Aorta (tissue), 5 donors: ENCODE results near the gene NFATC4. TPM values are rescaled to one million over a fixed set of nuclear protein-coding genes. Genes with fewer than 3 reads are reported as not detected.

ENCODE experiments used
- ATAC-seq: fragments of 200-7000 bp; cut with Tn5 transposase; one replicate; pipeline ENCODE4 v1.9.1; 2022; ENCODE audit warnings: moderate library complexity; ENCODE audit not compliant: low FRiP score
- DNase-seq, 2 donors: peaks; one replicate each; pipeline ENCODE4 v3.0.0-alpha.2; 2020
- H3K27ac ChIP-seq, 2 donors: one replicate each; pipeline ENCODE4 v1.5.1; 2013; ENCODE audit warnings: low read length in 2 of 2, mild to moderate bottlenecking in 2 of 2, moderate library complexity in 2 of 2, control low read depth in 1 of 2, inconsistent platforms in 1 of 2, low read depth in 1 of 2
- H3K27me3 ChIP-seq, 2 donors: one replicate each; pipeline ENCODE4 v1.6.1; 2013; ENCODE audit warnings: control low read depth in 1 of 2, low read length in 1 of 2, mild to moderate bottlenecking in 1 of 2, moderate library complexity in 1 of 2; ENCODE audit not compliant: insufficient read depth in 2 of 2, control insufficient read depth in 1 of 2
- H3K36me3 ChIP-seq, 2 donors: one replicate each; pipeline ENCODE4 v1.6.1; 2013; ENCODE audit warnings: control low read depth in 1 of 2, low read length in 1 of 2, mild to moderate bottlenecking in 1 of 2; ENCODE audit not compliant: insufficient read depth in 2 of 2, control insufficient read depth in 1 of 2
- H3K4me1 ChIP-seq, 2 donors: one replicate each; pipeline ENCODE4 v1.6.1; 2013; ENCODE audit warnings: low read length in 2 of 2, control low read depth in 1 of 2, mild to moderate bottlenecking in 1 of 2, moderate library complexity in 1 of 2; ENCODE audit not compliant: insufficient read depth in 2 of 2, control insufficient read depth in 1 of 2
- H3K4me3 ChIP-seq, 2 donors: one replicate each; pipeline ENCODE4 v1.5.1; 2013; ENCODE audit warnings: low read length in 2 of 2, control low read depth in 1 of 2, mild to moderate bottlenecking in 1 of 2
- H3K9me3 ChIP-seq: one replicate; pipeline ENCODE4 v1.6.1; 2013; ENCODE audit warnings: mild to moderate bottlenecking, low read length; ENCODE audit not compliant: control insufficient read depth
- WGBS, 2 donors: extraction: QIAGEN DNeasy Blood & Tissue Kit; methylation state at CpG; one replicate each; pipeline ENCODE4 v1.1.7; 2013; 5-methylcytosine and 5-hydroxymethylcytosine counted together
- intact Hi-C, 2 donors: fragments of 100-400 bp; cut with DNase I; formaldehyde crosslinking; loops; one replicate each; pipeline versions ENCODE4 v1.14.2 to v1.15.0; 2022
- polyA plus RNA-seq, 2 donors: library from polyadenylated mRNA; stranded (reverse); fragments of 200-250 nt; gene quantifications; one replicate each; pipeline ENCODE4 v1.2.3, GENCODE V29; 2013
- total RNA-seq, 2 donors: library from RNA; stranded (reverse); fragmentation: NEBNext Ultra II Directional; extraction: Animal tissue kit (Norgen Biotek cat#: 25700); gene quantifications; one replicate each; pipeline ENCODE4 v1.2.1, GENCODE V29; 2021
- donor health status: healthy with polysubstance abuse.
- donor health status: Bipolar disorder and iron deficiency.
- donor health status: DM: no; HTN: no; CAD: no.
- donor health status: DM: no; HTN: no; CAD: no.
- donor health status: DM: yes; HTN: yes; CAD: no.

The NFATC4 gene
- total and polyA plus RNA-seq, 4 donors: 23.0 to 572 (median 103) TPM

DNA sequence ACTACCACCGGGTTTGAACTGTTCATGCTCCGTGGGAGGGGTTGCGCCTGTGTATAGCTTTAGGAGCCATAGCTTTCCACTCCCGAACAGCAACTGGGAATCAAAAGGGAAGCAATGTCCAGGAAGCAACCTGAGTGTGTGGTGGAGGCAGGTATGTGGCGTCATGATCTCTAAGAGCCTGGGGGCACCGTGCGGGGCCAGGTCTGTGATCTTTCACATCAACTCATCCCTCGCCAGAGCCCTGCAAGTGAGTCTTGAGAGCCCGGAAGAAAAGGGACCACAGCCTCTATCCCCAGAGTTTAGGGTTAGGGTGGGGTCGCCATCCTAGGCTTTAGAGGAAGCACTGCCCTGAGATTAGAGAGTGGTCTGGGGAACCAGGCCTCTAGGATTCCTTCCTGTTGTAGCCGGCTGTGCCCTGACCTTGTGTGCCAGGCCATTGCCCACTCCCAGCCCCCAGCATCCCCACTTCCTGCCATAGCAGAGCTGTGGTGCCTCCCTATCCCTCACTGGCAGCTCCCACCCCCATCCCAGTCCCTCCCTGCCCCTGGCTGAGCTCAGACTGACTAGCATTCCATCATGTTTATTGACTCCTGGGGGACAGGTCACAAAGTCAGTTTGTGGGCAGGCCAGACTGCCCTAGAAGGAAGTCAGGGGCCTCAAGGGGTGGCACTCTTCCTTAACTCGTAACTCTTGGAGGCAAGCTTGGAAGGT, 32.4 kb upstream of the NFATC4 start:
- H3K4me3 ChIP-seq: no peak overlapping the region
- no peaks in the 10 kb centered on the region for H3K4me1 ChIP-seq
- intact Hi-C loops: no loop called here
- 82 to 90% methylated on average over 12 of the region's 12 CpGs for WGBS, 2 donors
- no peaks in the 10 kb centered on the region for H3K27me3 ChIP-seq
- H3K27ac ChIP-seq: no peak overlapping the region
- DNase-seq: peak in 1 of 2 donors; percentile 61
- H3K9me3 ChIP-seq: no peaks in the 10 kb centered on the region
- no peaks in the 10 kb centered on the region for H3K36me3 ChIP-seq
- no peak for ATAC-seq

GRCh38 chr14:24337144-24337823, 30.7 kb upstream of the NFATC4 start:
- H3K27me3 ChIP-seq: no peaks in the 10 kb centered on the region
- H3K36me3 ChIP-seq: no peaks in the 10 kb centered on the region
- DNase-seq (no peak), ATAC-seq (no peak)
- no peak overlapping the region for H3K27ac ChIP-seq
- H3K9me3 ChIP-seq: no peaks in the 10 kb centered on the region
- WGBS, 2 donors: 89 to 95% methylated on average over 7 of the region's 7 CpGs
- H3K4me1 ChIP-seq: no peaks in the 10 kb centered on the region
- intact Hi-C loops: no loop called here
- no peak overlapping the region for H3K4me3 ChIP-seq

DNA sequence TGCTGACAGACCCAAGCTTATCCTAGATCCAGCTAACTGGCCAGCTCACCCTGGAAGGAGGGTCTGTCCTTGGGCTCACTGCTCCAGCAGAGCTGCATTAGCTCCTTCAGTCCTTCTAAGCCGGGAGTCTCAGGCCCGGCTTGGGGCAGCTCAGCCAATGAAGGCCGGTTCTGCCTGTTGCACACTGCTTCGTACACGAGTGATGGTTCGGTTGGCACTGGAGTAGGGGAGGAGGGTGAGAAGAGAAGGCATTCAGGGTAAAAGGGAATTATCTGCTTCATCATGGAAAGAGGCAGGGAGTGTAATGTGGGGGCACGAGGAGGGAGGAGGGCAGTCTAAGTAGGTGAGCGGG, 30.2 kb upstream of the NFATC4 start:
- no peak overlapping the region for H3K4me3 ChIP-seq
- no peaks in the 10 kb centered on the region for H3K9me3 ChIP-seq
- no peak overlapping the region for H3K27ac ChIP-seq
- no peaks in the 10 kb centered on the region for H3K27me3 ChIP-seq
- no peaks in the 10 kb centered on the region for H3K4me1 ChIP-seq
- DNase-seq (no peak), ATAC-seq (no peak)
- intact Hi-C loops: no loop called here
- no peaks in the 10 kb centered on the region for H3K36me3 ChIP-seq
- WGBS, 2 donors: 91 to 94% methylated on average over 8 of the region's 8 CpGs

DNA sequence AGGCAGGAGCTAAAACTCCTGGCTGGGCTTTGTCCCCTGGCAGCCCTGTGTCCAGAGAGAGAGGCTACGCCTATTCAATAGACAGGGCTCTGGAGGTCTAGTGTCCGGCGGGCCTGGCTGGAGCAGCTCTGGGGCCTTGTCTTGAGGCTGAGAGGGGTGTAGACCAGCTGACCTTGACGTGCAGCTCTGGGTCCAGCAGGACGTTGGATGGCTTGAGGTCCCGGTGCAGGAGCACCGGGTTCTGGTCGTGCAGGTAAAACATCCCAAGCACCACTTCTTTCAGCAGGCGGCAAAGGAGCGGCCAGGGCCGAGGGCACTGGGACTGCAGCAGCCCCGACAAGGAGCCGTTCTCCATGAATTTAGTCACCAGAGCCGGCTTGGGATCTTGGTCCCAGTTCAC, 29.1 kb upstream of the NFATC4 start:
- no peaks in the 10 kb centered on the region for H3K9me3 ChIP-seq
- no peaks in the 10 kb centered on the region for H3K4me1 ChIP-seq
- DNase-seq: no peak
- no peak for ATAC-seq
- 88 to 91% methylated on average over 14 of the region's 14 CpGs for WGBS, 2 donors
- no peaks in the 10 kb centered on the region for H3K27me3 ChIP-seq
- intact Hi-C loops: no loop called here
- H3K4me3 ChIP-seq: no peak overlapping the region
- H3K27ac ChIP-seq: no peak overlapping the region
- no peaks in the 10 kb centered on the region for H3K36me3 ChIP-seq

DNA sequence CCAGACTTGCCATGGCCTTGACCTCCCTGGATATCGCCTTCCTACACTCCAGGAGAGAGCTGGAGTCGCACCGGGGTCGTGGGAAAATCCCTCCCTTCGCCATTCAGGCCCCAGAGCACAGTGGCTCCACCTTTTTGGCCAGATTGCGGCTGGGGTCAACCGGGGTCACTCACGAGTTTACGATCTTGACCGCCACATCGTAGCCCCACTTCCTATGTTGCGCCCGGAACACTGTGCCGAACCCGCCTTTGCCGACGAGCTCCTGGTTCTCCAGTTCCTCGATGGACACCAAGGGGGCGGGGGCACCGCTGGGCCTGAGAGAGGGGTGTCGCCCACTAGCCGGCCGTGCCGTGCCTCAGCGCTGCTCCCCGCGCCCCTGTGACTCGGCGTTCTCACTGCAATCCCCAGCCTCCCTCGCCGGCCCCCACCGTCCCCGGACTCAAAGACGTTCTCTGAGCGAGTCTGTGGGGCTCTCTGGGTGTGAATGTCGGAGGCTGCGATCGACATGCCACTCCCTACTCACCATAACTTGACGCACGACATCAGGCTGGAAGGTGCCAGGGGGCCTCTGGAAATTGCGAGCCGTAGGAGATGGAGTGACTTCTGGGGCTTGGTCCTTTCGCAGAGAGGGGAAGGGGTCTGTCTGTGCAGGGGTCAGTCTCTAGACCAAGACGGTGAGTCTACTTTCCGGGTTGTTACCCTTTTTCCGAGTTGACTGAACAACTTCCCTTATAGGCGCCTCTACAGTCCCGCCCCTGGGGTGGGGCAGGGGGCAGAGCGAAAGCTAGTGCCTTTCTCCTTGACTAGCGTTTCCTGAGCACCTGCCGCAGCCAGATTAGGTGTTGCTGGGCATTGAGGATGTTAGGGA, 28.5 kb upstream of the NFATC4 start, which contains the start of gene RIPK3:
RIPK3 (minus strand) TSS at position 708 of the 868 bp plus-strand sequence; CDS start at position 543, 165 bp downstream.
- H3K27me3 ChIP-seq: no peaks in the 10 kb centered on the region

GRCh38 chr14:24340606-24341005, 27.4 kb upstream of the NFATC4 start:
- 97 to 100% methylated on average over 1 of the region's 1 CpG for WGBS, 2 donors
- no peaks in the 10 kb centered on the region for H3K9me3 ChIP-seq
- ATAC-seq (no peak), DNase-seq (no peak)
- no peaks in the 10 kb centered on the region for H3K36me3 ChIP-seq
- H3K27me3 ChIP-seq: no peaks in the 10 kb centered on the region
- H3K27ac ChIP-seq: no peak overlapping the region
- H3K4me1 ChIP-seq: no peaks in the 10 kb centered on the region
- intact Hi-C loops: no loop called here
- H3K4me3 ChIP-seq: no peak overlapping the region

More for the DNA sequence above, 28.5 kb upstream of the NFATC4 start, which contains the start of gene RIPK3:
- intact Hi-C loops: no loop called here
- Histone ChIP-seq H3K36me3 (no peaks in the 10 kb centered on the region), H3K4me1 (no peaks in the 10 kb centered on the region), H3K27ac (no peak within 1 kb of the TSS), H3K4me3 (no peak within 1 kb of the TSS), H3K9me3 (no peaks in the 10 kb centered on the region)
- ATAC-seq: peak; percentile 54
- DNase-seq: peak; percentile 66 to 81
- WGBS, 2 donors: 22 to 23% methylated on average over 51 of the region's 51 CpGs

DNA sequence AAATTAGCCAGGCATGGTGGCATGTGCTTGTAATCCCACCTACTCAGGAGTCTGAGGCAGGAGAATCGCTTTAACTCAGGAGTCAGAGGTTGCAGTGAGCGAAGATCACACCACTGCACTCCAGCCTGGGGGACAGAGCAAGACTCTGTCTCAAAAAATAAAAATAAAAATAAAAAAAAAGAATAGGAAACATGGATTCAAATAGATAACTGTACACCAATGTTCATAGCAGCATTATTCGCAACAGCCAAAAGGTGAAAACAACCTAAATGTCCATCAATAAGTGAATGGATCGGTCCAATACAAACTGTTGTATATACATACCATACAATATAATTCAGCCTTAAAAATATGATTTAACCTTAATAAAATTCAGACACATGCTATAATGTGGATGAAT, 25.1 kb upstream of the NFATC4 start:
- Histone ChIP-seq H3K4me1 (no peaks in the 10 kb centered on the region), H3K36me3 (no peaks in the 10 kb centered on the region), H3K9me3 (no peaks in the 10 kb centered on the region), H3K27me3 (no peaks in the 10 kb centered on the region), H3K27ac (no peak overlapping the region), H3K4me3 (no peak overlapping the region)
- 96 to 97% methylated on average over 4 of the region's 4 CpGs for WGBS, 2 donors
- intact Hi-C loops: no loop called here
- DNase-seq: no peak
- ATAC-seq: no peak

DNA sequence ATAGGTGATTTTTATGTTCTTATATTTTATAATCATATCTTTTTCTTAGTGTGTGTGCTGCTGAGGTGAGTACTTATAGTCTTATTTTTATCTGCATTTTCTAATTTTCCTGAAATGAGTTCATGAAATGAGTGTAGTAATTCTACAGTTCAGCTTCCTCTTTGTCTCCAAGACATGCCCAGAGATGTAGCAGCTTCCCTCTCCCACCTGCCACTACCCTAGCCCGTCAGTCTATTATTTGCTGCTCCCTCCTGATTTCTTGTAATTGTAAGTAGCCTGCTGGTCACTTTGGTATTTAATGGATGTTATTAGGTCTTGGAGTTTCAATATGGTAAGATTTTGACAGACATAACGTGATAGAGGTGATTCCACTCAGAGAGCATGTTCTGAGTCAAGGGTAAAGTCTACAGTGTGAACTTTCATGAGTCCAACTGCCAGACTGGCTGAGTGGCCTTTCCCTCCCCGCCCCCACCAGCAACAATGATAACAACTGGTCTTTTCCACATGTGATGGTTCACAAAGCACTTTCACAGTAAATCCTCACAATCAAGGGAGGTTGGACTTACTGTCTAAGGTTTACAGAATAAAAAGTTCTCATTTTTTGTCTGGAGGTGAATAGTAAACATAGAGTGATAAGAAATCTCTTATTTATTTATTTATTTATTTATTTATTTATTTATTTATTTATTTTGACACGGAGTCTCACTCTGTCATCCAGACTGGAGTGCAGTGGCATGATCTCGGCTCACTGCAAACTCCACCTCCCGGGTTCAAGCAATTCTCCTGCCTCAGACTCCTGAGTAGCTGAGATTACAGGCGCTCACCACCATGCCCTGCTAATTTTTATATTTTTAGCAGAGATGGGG, 24.0 kb upstream of the NFATC4 start:
- no peaks in the 10 kb centered on the region for H3K27me3 ChIP-seq

More for the DNA sequence above, 24.0 kb upstream of the NFATC4 start:
- ATAC-seq (no peak), DNase-seq (no peak)
- Histone ChIP-seq H3K36me3 (no peaks in the 10 kb centered on the region), H3K4me1 (no peaks in the 10 kb centered on the region), H3K4me3 (no peak overlapping the region), H3K27ac (no peak overlapping the region), H3K9me3 (no peaks in the 10 kb centered on the region)
- 75 to 77% methylated on average over 7 of the region's 7 CpGs for WGBS, 2 donors
- intact Hi-C loops: no loop called here
